Ascending aorta (tissue), 2 donors: ENCODE results near the gene HCN1. TPM values are rescaled to one million over a fixed set of nuclear protein-coding genes. Genes with fewer than 3 reads are reported as not detected.
"Not testable (repeated sequence)": the region's sequence is repeated elsewhere in the genome, so short reads cannot be mapped to it uniquely, and the experiment has no call there.

ENCODE experiments used
- DNase-seq, 2 donors: peaks; one replicate each; pipeline ENCODE4 v3.0.0-alpha.2; 2019; ENCODE audit warnings: low spot score in 2 of 2
- H3K27ac ChIP-seq, 2 donors: fragments of 200-600 bp; sonication (generic); one replicate each; pipeline ENCODE4 v1.5.1; 2016 to 2017; ENCODE audit warnings: mild to moderate bottlenecking in 1 of 2
- H3K27me3 ChIP-seq: fragments of 200-600 bp; sonication (generic); one replicate; pipeline ENCODE4 v1.5.1; 2017
- H3K36me3 ChIP-seq, 2 donors: fragments of 200-600 bp; sonication (generic); one replicate each; pipeline ENCODE4 v1.5.1; 2016
- H3K4me1 ChIP-seq, 2 donors: fragments of 200-600 bp; sonication (generic); one replicate each; pipeline ENCODE4 v1.5.1; 2016 to 2017; ENCODE audit warnings: mild to moderate bottlenecking in 1 of 2
- H3K4me3 ChIP-seq, 2 donors: fragments of 200-600 bp; sonication (generic); one replicate each; pipeline ENCODE4 v1.5.1; 2016 to 2017; ENCODE audit warnings: mild to moderate bottlenecking in 1 of 2
- H3K9me3 ChIP-seq, 2 donors: fragments of 200-600 bp; sonication (generic); one replicate each; pipeline ENCODE4 v1.5.1; 2016
- CTCF ChIP-seq, 3 experiments: fragments of 200-600 bp in 2 of 3; fragments of 450-650 bp in 1 of 3; sonication (generic) in 2 of 3; IDR thresholded peaks; one replicate each; pipeline ENCODE4 v1.5.1; 2016 to 2019; ENCODE audit warnings: antibody characterized with exemption in 3 of 3, mild to moderate bottlenecking in 1 of 3, moderate library complexity in 1 of 3
- intact Hi-C: fragments of 100-400 bp; cut with DNase I; formaldehyde crosslinking; loops from one replicate; pipeline ENCODE4 v1.15.1; 2023
- total RNA-seq: library from RNA; depleted of rRNA; stranded (reverse); fragments of >200 nt; gene quantifications from one replicate; pipeline ENCODE4 v1.1.0, GENCODE V29; 2016

Gene HCN1
- total RNA-seq, 1 donor from 2014 or later: not detected

- Histone ChIP-seq H3K27ac (no peak overlapping the region), H3K9me3 (no peaks in the 10 kb centered on the region), H3K4me1 (no peaks in the 10 kb centered on the region), H3K27me3 (no peaks in the 10 kb centered on the region), H3K4me3 (no peak overlapping the region), H3K36me3 (no peaks in the 10 kb centered on the region)
- DNase-seq: no peak
- intact Hi-C loops: no loop called here
- TF ChIP-seq CTCF (IDR thresholded peaks at IDR 0.05): no peak
Observed at GRCh38 chr5:45617859-45618416, 78.2 kb downstream of the HCN1 start.

GRCh38 chr5:45609661-45610060 lies 86.5 kb downstream of the HCN1 start:
- H3K36me3 ChIP-seq: no peaks in the 10 kb centered on the region

GRCh38 chr5:45604092-45604491 lies 92.1 kb downstream of the HCN1 start:
- H3K27me3 ChIP-seq: no peaks in the 10 kb centered on the region
- no peak overlapping the region for H3K4me3 ChIP-seq
- H3K9me3 ChIP-seq: no peaks in the 10 kb centered on the region
- intact Hi-C loops: no loop called here
- DNase-seq: no peak
- TF ChIP-seq CTCF (IDR thresholded peaks at IDR 0.05): no peak
- no peaks in the 10 kb centered on the region for H3K4me1 ChIP-seq
- no peak overlapping the region for H3K27ac ChIP-seq
- no peaks in the 10 kb centered on the region for H3K36me3 ChIP-seq

More at GRCh38 chr5:45609661-45610060, 86.5 kb downstream of the HCN1 start:
- Histone ChIP-seq H3K27me3 (no peaks in the 10 kb centered on the region), H3K4me1 (no peaks in the 10 kb centered on the region), H3K27ac (no peak overlapping the region), H3K4me3 (no peak overlapping the region), H3K9me3 (no peaks in the 10 kb centered on the region)
- TF ChIP-seq CTCF (IDR thresholded peaks at IDR 0.05): no peak
- no peak for DNase-seq
- intact Hi-C loops: no loop called here

- intact Hi-C loops: no loop called here
- H3K27me3 ChIP-seq: no peaks in the 10 kb centered on the region
- DNase-seq: no peak
- H3K9me3 ChIP-seq: no peaks in the 10 kb centered on the region
- H3K36me3 ChIP-seq: no peaks in the 10 kb centered on the region
- no peaks in the 10 kb centered on the region for H3K4me1 ChIP-seq
- TF ChIP-seq CTCF (IDR thresholded peaks at IDR 0.05): no peak
- no peak overlapping the region for H3K4me3 ChIP-seq
- no peak overlapping the region for H3K27ac ChIP-seq
Observed at GRCh38 chr5:45601424-45601823, 94.8 kb downstream of the HCN1 start.

- no peak for TF ChIP-seq CTCF (IDR thresholded peaks at IDR 0.05)
- Histone ChIP-seq H3K4me1 (no peaks in the 10 kb centered on the region), H3K4me3 (no peak overlapping the region), H3K27me3 (no peaks in the 10 kb centered on the region), H3K9me3 (no peaks in the 10 kb centered on the region), H3K27ac (no peak overlapping the region), H3K36me3 (no peaks in the 10 kb centered on the region)
- DNase-seq: no peak
- intact Hi-C loops: no loop called here
Observed at GRCh38 chr5:45596320-45596719, 99.9 kb downstream of the HCN1 start.

GRCh38 chr5:45586001-45586400 lies 110.2 kb downstream of the HCN1 start:
- DNase-seq, H3K27ac ChIP-seq, H3K9me3 ChIP-seq, H3K36me3 ChIP-seq, H3K4me3 ChIP-seq, intact Hi-C loops, H3K4me1 ChIP-seq, H3K27me3 ChIP-seq: not testable (repeated sequence)
